Measurements from ENCODE around the gene DDX17. TPM values are rescaled to one million over a fixed set of nuclear protein-coding genes. Genes with fewer than 3 reads are reported as not detected.

DDX17 gene
- total RNA-seq, 1 experiment from 2014 or later, result 529 TPM

GRCh38 chr22:38443628-38444521 lies 62.2 kb downstream of the DDX17 start:
- no peaks in the 10 kb centered on the region for H3K27me3 ChIP-seq (ENCODE audit: insufficient read depth, low read length)
- no peak overlapping the region for H3K23ac ChIP-seq (ENCODE audit: insufficient read length, low read depth, low read length)
- no peak overlapping the region for H3K18ac ChIP-seq (ENCODE audit: insufficient read length, low read depth, low read length)
- no peaks in the 10 kb centered on the region for H3K4me1 ChIP-seq (ENCODE audit: insufficient read depth, low read length)
- no peak overlapping the region for H3K4me2 ChIP-seq (ENCODE audit: insufficient read depth, insufficient read length, low read length)
- H3T11ph ChIP-seq (ENCODE audit: low read length), result no peak overlapping the region
- no peaks in the 10 kb centered on the region for H3K79me2 ChIP-seq (ENCODE audit: insufficient read depth, low read length)
- H3K4me1 Mint-ChIP-seq, result peaks cover 6 to 17% of the 10 kb centered on the region in 2 experiments
- no peak for DNase-seq
- H2BK12ac ChIP-seq (ENCODE audit: insufficient read length, low read depth, low read length), result no peak overlapping the region
- no peak overlapping the region for H2AFZ ChIP-seq (ENCODE audit: low read length)
- no peak overlapping the region for H3K14ac ChIP-seq (ENCODE audit: insufficient read depth, low read length)
- H3K36me3 Mint-ChIP-seq (ENCODE audit: insufficient read depth in 1 of 3, low read depth in 3 of 3), result no peaks in the 10 kb centered on the region
- no peak overlapping the region for H2BK15ac ChIP-seq (ENCODE audit: low read depth, low read length)
- no peak overlapping the region for H2BK5ac ChIP-seq (ENCODE audit: insufficient read length, low read length)
- H2BK120ac ChIP-seq (ENCODE audit: low read depth, low read length, poor library complexity, severe bottlenecking), result no peak overlapping the region
- no peak overlapping the region for H3K4me3 Mint-ChIP-seq
- no peaks in the 10 kb centered on the region for H3K9me3 ChIP-seq (ENCODE audit: control insufficient read depth, low read depth, low read length)
- peaks cover 15% of the 10 kb centered on the region for H3K27me3 Mint-ChIP-seq (ENCODE audit: low read depth)
- H3K4ac ChIP-seq (ENCODE audit: low read depth, low read length), result no peak overlapping the region
- H4K20me1 ChIP-seq (ENCODE audit: control insufficient read depth, insufficient read depth, insufficient read length), result no peaks in the 10 kb centered on the region
- H3K79me1 ChIP-seq (ENCODE audit: insufficient read depth, low read depth, low read length, poor library complexity, severe bottlenecking), result no peaks in the 10 kb centered on the region
- H4K8ac ChIP-seq (replicated peaks; ENCODE audit: insufficient read length, low read depth, low read length), result no peak overlapping the region
- TF ChIP-seq, protein P1, sequence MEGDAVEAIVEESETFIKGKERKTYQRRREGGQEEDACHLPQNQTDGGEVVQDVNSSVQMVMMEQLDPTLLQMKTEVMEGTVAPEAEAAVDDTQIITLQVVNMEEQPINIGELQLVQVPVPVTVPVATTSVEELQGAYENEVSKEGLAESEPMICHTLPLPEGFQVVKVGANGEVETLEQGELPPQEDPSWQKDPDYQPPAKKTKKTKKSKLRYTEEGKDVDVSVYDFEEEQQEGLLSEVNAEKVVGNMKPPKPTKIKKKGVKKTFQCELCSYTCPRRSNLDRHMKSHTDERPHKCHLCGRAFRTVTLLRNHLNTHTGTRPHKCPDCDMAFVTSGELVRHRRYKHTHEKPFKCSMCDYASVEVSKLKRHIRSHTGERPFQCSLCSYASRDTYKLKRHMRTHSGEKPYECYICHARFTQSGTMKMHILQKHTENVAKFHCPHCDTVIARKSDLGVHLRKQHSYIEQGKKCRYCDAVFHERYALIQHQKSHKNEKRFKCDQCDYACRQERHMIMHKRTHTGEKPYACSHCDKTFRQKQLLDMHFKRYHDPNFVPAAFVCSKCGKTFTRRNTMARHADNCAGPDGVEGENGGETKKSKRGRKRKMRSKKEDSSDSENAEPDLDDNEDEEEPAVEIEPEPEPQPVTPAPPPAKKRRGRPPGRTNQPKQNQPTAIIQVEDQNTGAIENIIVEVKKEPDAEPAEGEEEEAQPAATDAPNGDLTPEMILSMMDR (conservative IDR thresholded peaks at IDR 0.05), result no peak
- H4K91ac ChIP-seq (ENCODE audit: insufficient read length, low read depth, low read length), result no peak overlapping the region
- H3K9ac ChIP-seq (ENCODE audit: extremely low read depth, insufficient read length, low read length), result no peak overlapping the region
- H4K5ac ChIP-seq (ENCODE audit: insufficient read length, low read depth, low read length), result no peak overlapping the region
- no CpG with 5 or more reads among the region's 21 CpGs for WGBS (ENCODE audit: extremely low coverage, insufficient read length, low lambda C conversion rate)
- H3K23me2 ChIP-seq (ENCODE audit: insufficient read length, low read depth, low read length, poor library complexity, severe bottlenecking), result peaks cover 2% of the 10 kb centered on the region
- H2AK5ac ChIP-seq (ENCODE audit: insufficient read length, low read length), result no peak overlapping the region
- H3K27ac Mint-ChIP-seq, result peak overlapping the region in 1 of 3 experiments; percentile 9; a peak in 1 of 7 replicates
- no peak overlapping the region for H3K27ac ChIP-seq (ENCODE audit: insufficient read length, low read depth, low read length)
- H2BK20ac ChIP-seq (ENCODE audit: low read depth, low read length, poor library complexity, severe bottlenecking), result no peak overlapping the region
- no peaks in the 10 kb centered on the region; a peak in 1 of 5 replicates for H3K9me3 Mint-ChIP-seq
- H3K56ac ChIP-seq (ENCODE audit: insufficient read length, low read depth, low read length), result no peak overlapping the region
